Thyroid gland (tissue), 4 donors: ENCODE measurements around the gene SART3. TPM values are rescaled to one million over a fixed set of nuclear protein-coding genes. Genes with fewer than 3 reads are reported as not detected.
A peak's percentile ranks its signal among the peaks of the same experiment; 100 is the strongest.

Experiments used
- DNase-seq, 2 donors: peaks; one replicate each; pipeline ENCODE4 v3.0.0-alpha.2; 2019
- H3K27ac ChIP-seq, 3 donors: fragments of 200-600 bp; sonication (generic); 1 replicate in 2 of 3; 2 replicates in 1 of 3; pipeline ENCODE4 v1.5.1; 2016 to 2019; ENCODE audit warnings: mild to moderate bottlenecking in 1 of 3, moderate library complexity in 1 of 3
- H3K27me3 ChIP-seq: fragments of 200-600 bp; sonication (generic); one replicate; pipeline ENCODE4 v1.5.1; 2019
- H3K36me3 ChIP-seq, 2 donors: fragments of 200-600 bp; sonication (generic); one replicate each; pipeline ENCODE4 v1.5.1; 2016 to 2019
- H3K4me1 ChIP-seq, 2 donors: fragments of 200-600 bp; sonication (generic); one replicate each; pipeline ENCODE4 v1.5.1; 2017 to 2019
- H3K4me3 ChIP-seq, 3 donors: fragments of 200-600 bp; sonication (generic); replicated peaks in 1 of 3; 1 replicate in 2 of 3; 2 replicates in 1 of 3; pipeline ENCODE4 v1.5.1; 2016; ENCODE audit warnings: mild to moderate bottlenecking in 1 of 3
- H3K9me3 ChIP-seq: fragments of 200-600 bp; sonication (generic); one replicate; pipeline ENCODE4 v1.5.1; 2017
- CTCF ChIP-seq, 6 experiments: fragments of 200-600 bp in 3 of 6; fragments of 450-650 bp in 3 of 6; sonication (generic) in 3 of 6; IDR thresholded peaks; one replicate each; pipeline ENCODE4 v1.5.1; 2016 to 2019; ENCODE audit warnings: antibody characterized with exemption in 6 of 6, mild to moderate bottlenecking in 2 of 6, inconsistent platforms in 1 of 6, moderate library complexity in 1 of 6
- POLR2A ChIP-seq, 2 donors: fragments of 450-650 bp; IDR thresholded peaks; one replicate each; pipeline ENCODE4 v1.6.1; 2017; ENCODE audit warnings: antibody characterized with exemption in 2 of 2, mild to moderate bottlenecking in 2 of 2, moderate library complexity in 1 of 2
- WGBS, 2 donors: methylation state at CpG; one replicate each; pipeline ENCODE4 v1.1.5; 2017; 5-methylcytosine and 5-hydroxymethylcytosine counted together
- intact Hi-C: fragments of 100-400 bp; cut with DNase I; formaldehyde crosslinking; loops from one replicate; pipeline ENCODE4 v1.15.1; 2023
- total RNA-seq, 4 donors: library from RNA; depleted of rRNA; stranded (reverse); fragments of >200 nt; gene quantifications; one replicate each; pipeline ENCODE4 v1.2.3, GENCODE V29; 2016

The SART3 gene
- total RNA-seq, 4 donors from 2014 or later, result 64.2 to 117 (median 80.0) TPM

- H3K27ac ChIP-seq, result peak overlapping the region; percentile 18 to 60 (median 41)
- TF ChIP-seq CTCF (IDR thresholded peaks at IDR 0.05) (no peak), POLR2A (IDR thresholded peaks at IDR 0.05) (no peak)
- peaks cover 34 to 41% of the 10 kb centered on the region in 2 donors for H3K36me3 ChIP-seq
These were observed 7.6 kb upstream of the SART3 start for GRCh38 chr12:108568338-108569154.

GRCh38 chr12:108567406-108568337 is 6.7 kb upstream of the SART3 start:
- intact Hi-C loops, result loop anchor here (2.0 to 10.0 kb wide), 2 partner anchors 51 to 237 kb away; no protein-coding TSS in a partner anchor
- TF ChIP-seq POLR2A (IDR thresholded peaks at IDR 0.05), result no peak
- TF ChIP-seq CTCF (IDR thresholded peaks at IDR 0.05), result no peak
- Histone ChIP-seq H3K4me1 (peaks cover 13 to 43% of the 10 kb centered on the region in 2 donors), H3K36me3 (peaks cover 34 to 41% of the 10 kb centered on the region in 2 donors), H3K9me3 (no peaks in the 10 kb centered on the region), H3K27me3 (no peaks in the 10 kb centered on the region), H3K4me3 (no peak overlapping the region), H3K27ac (peak overlapping the region; percentile 41 to 60 (median 42))
- peak; percentile 48 to 57 for DNase-seq
- WGBS, 2 donors, result 61 to 65% methylated on average over 7 of the region's 7 CpGs

More at GRCh38 chr12:108568338-108569154, 7.6 kb upstream of the SART3 start:
- Histone ChIP-seq H3K4me1 (peaks cover 8 to 43% of the 10 kb centered on the region in 2 donors), H3K4me3 (no peak overlapping the region), H3K9me3 (no peaks in the 10 kb centered on the region), H3K27me3 (no peaks in the 10 kb centered on the region)
- intact Hi-C loops, result loop anchor here (2.0 to 10.0 kb wide), 2 partner anchors 50 to 236 kb away; no protein-coding TSS in a partner anchor
- no peak for DNase-seq
- WGBS, 2 donors, result 85 to 88% methylated on average over 10 of the region's 10 CpGs

- H3K4me3 ChIP-seq, result no peak overlapping the region
- WGBS, 2 donors, result 91 to 95% methylated on average over 4 of the region's 4 CpGs
- TF ChIP-seq POLR2A (IDR thresholded peaks at IDR 0.05) (no peak), CTCF (IDR thresholded peaks at IDR 0.05) (no peak)
- no peaks in the 10 kb centered on the region for H3K9me3 ChIP-seq
- H3K27ac ChIP-seq, result peak overlapping the region; percentile 42 to 78 (median 73)
- peaks cover 13 to 39% of the 10 kb centered on the region in 2 donors for H3K4me1 ChIP-seq
- H3K27me3 ChIP-seq, result no peaks in the 10 kb centered on the region
- H3K36me3 ChIP-seq, result peaks cover 34 to 41% of the 10 kb centered on the region in 2 donors
- intact Hi-C loops, result loop anchor here (10.0 kb wide), 1 partner anchor 238 kb away; no protein-coding TSS in a partner anchor
- no peak for DNase-seq
These were observed 5.5 kb upstream of the SART3 start for GRCh38 chr12:108566452-108566851.

- intact Hi-C loops, result loop anchor here (10.0 kb wide), 1 partner anchor 239 kb away; no protein-coding TSS in a partner anchor
- Histone ChIP-seq H3K9me3 (no peaks in the 10 kb centered on the region), H3K27ac (peak overlapping the region; percentile 42 to 79 (median 73)), H3K27me3 (no peaks in the 10 kb centered on the region), H3K4me1 (peaks cover 13 to 35% of the 10 kb centered on the region in 2 donors), H3K36me3 (peaks cover 34 to 41% of the 10 kb centered on the region in 2 donors), H3K4me3 (no peak overlapping the region)
- peak; percentile 96 to 98 for DNase-seq
- 0 to 38% methylated on average over 2 of the region's 2 CpGs for WGBS, 2 donors
- TF ChIP-seq POLR2A (IDR thresholded peaks at IDR 0.05) (no peak), CTCF (IDR thresholded peaks at IDR 0.05) (no peak)
These were observed 5.0 kb upstream of the SART3 start for GRCh38 chr12:108565976-108566375.
